B cell (primary cell): Measurements from ENCODE around the gene TAMALIN. TPM values are rescaled to one million over a fixed set of nuclear protein-coding genes. Genes with fewer than 3 reads are reported as not detected.

Experiments used
- ATAC-seq: fragments of 200-7000 bp; cut with Tn5 transposase; one replicate; pipeline ENCODE4 v1.10.0; 2021; ENCODE audit warnings: low read depth, mild to moderate bottlenecking, moderate number of reproducible peaks, moderate library complexity
- CTCF ChIA-PET: fragments of 350-600 bp; sonication (Branson Sonifier 250); formaldehyde crosslinking; loops from one replicate; lab custom pipeline; 2021; ENCODE audit warnings: antibody characterized with exemption, inconsistent platforms; lab: Charles Lee
- POLR2A ChIA-PET: fragments of 350-600 bp; sonication (Branson Sonifier 250); formaldehyde crosslinking; loops from one replicate; lab custom pipeline; 2021; ENCODE audit warnings: antibody characterized with exemption; lab: Charles Lee
- DNase-seq: peaks from one replicate; pipeline ENCODE4 v3.0.0; 2013
- H2AFZ ChIP-seq: 2 replicates; pipeline ENCODE4 v1.6.1; 2012; ENCODE audit warnings: mild to moderate bottlenecking, low read depth, low read length; ENCODE audit not compliant: insufficient read depth, poor library complexity, severe bottlenecking
- H3K27ac ChIP-seq, 2 donors: 1 replicate in 1 of 2; 2 replicates in 1 of 2; pipeline ENCODE4 v1.5.1; 2012 to 2013; ENCODE audit warnings: low read length in 2 of 2, mild to moderate bottlenecking in 2 of 2, moderate library complexity in 1 of 2
- H3K27me3 ChIP-seq, 4 experiments: fragments of 200-600 bp in 1 of 4; sonication (generic) in 1 of 4; replicated peaks in 1 of 4; 1 replicate in 2 of 4; 2 replicates in 2 of 4; pipeline versions ENCODE4 v1.6.1 to v1.7.0; 2013 to 2016; ENCODE audit warnings: low read length in 3 of 4, mild to moderate bottlenecking in 2 of 4, mixed read lengths in 1 of 4, moderate library complexity in 1 of 4; ENCODE audit not compliant: insufficient read depth in 4 of 4, control insufficient read depth in 3 of 4; ENCODE audit errors: control extremely low read depth in 1 of 4
- H3K36me3 ChIP-seq, 2 experiments: replicated peaks in 1 of 2; 1 replicate in 1 of 2; 2 replicates in 1 of 2; pipeline versions ENCODE4 v1.6.1 to v1.7.1; 2013; ENCODE audit warnings: low read length in 1 of 2; ENCODE audit not compliant: insufficient read depth in 2 of 2, control insufficient read depth in 1 of 2; ENCODE audit errors: control extremely low read depth in 1 of 2, extremely low read depth in 1 of 2
- H3K4me1 ChIP-seq, 2 donors: fragments of 200-600 bp in 1 of 2; sonication (generic) in 1 of 2; 1 replicate in 1 of 2; 2 replicates in 1 of 2; pipeline versions ENCODE4 v1.5.1 to v1.6.1; 2013 to 2017; ENCODE audit warnings: low read length in 2 of 2; ENCODE audit not compliant: control insufficient read depth in 2 of 2, insufficient read depth in 2 of 2
- H3K4me2 ChIP-seq: replicated peaks from 2 replicates; pipeline ENCODE3; 2012; ENCODE audit warnings: mild to moderate bottlenecking, low read depth, low read length; ENCODE audit not compliant: poor library complexity, severe bottlenecking
- H3K4me3 ChIP-seq, 5 experiments: fragments of 200-600 bp in 1 of 5; sonication (generic) in 1 of 5; 1 replicate in 3 of 5; 2 replicates in 2 of 5; pipeline versions ENCODE4 v1.5.1 to v1.7.0; 2011 to 2016; ENCODE audit warnings: low read length in 4 of 5, mild to moderate bottlenecking in 4 of 5, low read depth in 2 of 5, control low read depth in 1 of 5, moderate library complexity in 1 of 5; ENCODE audit not compliant: insufficient read depth in 1 of 5; ENCODE audit errors: control extremely low read depth in 1 of 5, extremely low read depth in 1 of 5
- H3K79me2 ChIP-seq: fragments of 200-600 bp; sonication (generic); one replicate; pipeline ENCODE4 v1.6.0; 2016; ENCODE audit warnings: low read length; ENCODE audit not compliant: control insufficient read depth, insufficient read depth
- H3K9ac ChIP-seq: fragments of 200-600 bp; sonication (generic); 2 replicates; pipeline ENCODE4 v1.6.1; 2017; ENCODE audit warnings: mild to moderate bottlenecking, low read length, moderate library complexity
- H3K9me3 ChIP-seq, 3 donors: one replicate each; pipeline versions ENCODE4 v1.6.1 to v1.7.1; 2013; ENCODE audit warnings: low read length in 2 of 3; ENCODE audit not compliant: control insufficient read depth in 2 of 3, insufficient read depth in 1 of 3; ENCODE audit errors: control extremely low read depth in 1 of 3
- H4K20me1 ChIP-seq: 2 replicates; pipeline ENCODE4 v1.6.0; 2012; ENCODE audit warnings: mild to moderate bottlenecking, low read length; ENCODE audit not compliant: insufficient read depth, control insufficient read depth, poor library complexity, severe bottlenecking
- H3K27ac Mint-ChIP-seq: one replicate; pipeline ENCODE4 v1.8.0; 2021; ENCODE audit warnings: mixed read lengths
- H3K27me3 Mint-ChIP-seq: one replicate; pipeline ENCODE4 v1.8.0; 2021; ENCODE audit warnings: mixed read lengths
- H3K4me1 Mint-ChIP-seq: one replicate; pipeline ENCODE4 v1.8.0; 2021; ENCODE audit warnings: mixed read lengths
- H3K4me3 Mint-ChIP-seq: one replicate; pipeline ENCODE4 v1.8.0; 2021; ENCODE audit warnings: mixed read lengths
- H3K9me3 Mint-ChIP-seq: one replicate; pipeline ENCODE4 v1.8.0; 2022; ENCODE audit warnings: mixed read lengths; ENCODE audit not compliant: insufficient read depth
- CTCF ChIP-seq: fragments of 200-600 bp; IDR thresholded peaks from one replicate; pipeline ENCODE4 v1.8.0; 2022; ENCODE audit warnings: antibody characterized with exemption, mild to moderate bottlenecking
- EZH2 ChIP-seq: IDR thresholded peaks from 2 replicates; pipeline ENCODE4 v1.6.1; 2012; ENCODE audit warnings: borderline replicate concordance, low read depth, mild to moderate bottlenecking, moderate library complexity, low read length; ENCODE audit not compliant: insufficient read depth, poor library complexity, severe bottlenecking
- WGBS: methylation state at CpG from one replicate; pipeline ENCODE4 v1.1.5; 2013; ENCODE audit warnings: missing lambda C conversion rate; ENCODE audit not compliant: insufficient coverage; 5-methylcytosine and 5-hydroxymethylcytosine counted together
- intact Hi-C: fragments of 100-400 bp; cut with micrococcal nuclease; formaldehyde crosslinking; loops from one replicate; pipeline ENCODE4 v1.10.0; 2022
- polyA plus RNA-seq: library from polyadenylated mRNA; depleted of rRNA; stranded (reverse); fragments of >200 nt; gene quantifications from 2 replicates; pipeline ENCODE4 v1.2.3, GENCODE V29; 2012
- total RNA-seq, 2 donors: library from RNA; stranded (reverse); fragments of 120-200 nt in 1 of 2; gene quantifications; 1 replicate in 1 of 2; 2 replicates in 1 of 2; pipeline versions ENCODE4 v1.2.3 to v1.2.4, GENCODE V29; 2013 to 2022

The TAMALIN gene
- total and polyA plus RNA-seq, 2 donors (not counting 1 experiment from before 2014, with no cell fraction given): 139 to 151 TPM

- Mint-ChIP-seq H3K27me3 (no peaks in the 10 kb centered on the region), H3K9me3 (no peaks in the 10 kb centered on the region), H3K4me3 (peak overlapping the region; percentile 94), H3K27ac (peak overlapping the region; percentile 91), H3K4me1 (peaks cover 40% of the 10 kb centered on the region)
- H3K4me2 ChIP-seq: peak overlapping the region; percentile 94
- peaks cover 0 to 4% of the 10 kb centered on the region in 2 experiments for H3K36me3 ChIP-seq
- H3K27me3 ChIP-seq: no peaks in the 10 kb centered on the region
- ChIA-PET POLR2A (interaction anchor here (1.3 to 3.3 kb wide), 3 partner anchors 17 to 31 kb away, joined by 4 to 28 read pairs (median 6); no protein-coding TSS in a partner anchor), CTCF (interaction anchor here (1.0 to 11.7 kb wide), 10 partner anchors 11 to 113 kb away, joined by 3 to 590 read pairs (median 13); partner anchors contain the start of gene ATG101)
- TF ChIP-seq EZH2 (no peak), CTCF (no peak)
- peaks cover 26 to 35% of the 10 kb centered on the region in 2 donors for H3K4me1 ChIP-seq
- peak overlapping the region in 1 of 2 donors; percentile 36 for H3K27ac ChIP-seq
- peaks cover 5% of the 10 kb centered on the region for H3K79me2 ChIP-seq
- H2AFZ ChIP-seq: no peak overlapping the region
- peaks cover 35% of the 10 kb centered on the region for H4K20me1 ChIP-seq
- H3K4me3 ChIP-seq: no peak overlapping the region
- no peak for DNase-seq
- ATAC-seq: no peak
- no peaks in the 10 kb centered on the region for H3K9me3 ChIP-seq
- intact Hi-C loops: loop anchor here (1.0 kb wide), 3 partner anchors 12 to 113 kb away; partner anchors contain the start of gene NR4A1
- H3K9ac ChIP-seq: no peak overlapping the region
- WGBS: 67% methylated on average over 8 of the region's 10 CpGs
These were observed 1.4 kb upstream of the TAMALIN start for GRCh38 chr12:52005218-52005902.
